Esophagus muscularis mucosa (tissue), 4 donors: ENCODE results near the gene RNGTT. TPM values are rescaled to one million over a fixed set of nuclear protein-coding genes. Genes with fewer than 3 reads are reported as not detected.

Experiments used
- DNase-seq: peaks from one replicate; pipeline ENCODE4 v3.0.0-alpha.2; 2017; ENCODE audit errors: extremely low spot score
- H3K27ac ChIP-seq, 4 donors: fragments of 200-600 bp; sonication (generic); replicated peaks in 1 of 4; 1 replicate in 3 of 4; 2 replicates in 1 of 4; pipeline ENCODE4 v1.5.1; 2016 to 2019; ENCODE audit warnings: mild to moderate bottlenecking in 1 of 4
- H3K27me3 ChIP-seq, 4 donors: fragments of 200-600 bp; sonication (generic); one replicate each; pipeline versions ENCODE4 v1.5.1 to v1.6.0; 2016 to 2019
- H3K36me3 ChIP-seq, 4 donors: fragments of 200-600 bp; sonication (generic); one replicate each; pipeline ENCODE4 v1.5.1; 2016 to 2019
- H3K4me1 ChIP-seq, 4 donors: fragments of 200-600 bp; sonication (generic); one replicate each; pipeline ENCODE4 v1.5.1; 2016 to 2019
- H3K4me3 ChIP-seq, 4 donors: fragments of 200-600 bp; sonication (generic); 1 replicate in 2 of 4; 2 replicates in 2 of 4; pipeline ENCODE4 v1.5.1; 2016 to 2019; ENCODE audit warnings: mild to moderate bottlenecking in 4 of 4, moderate library complexity in 1 of 4
- H3K9me3 ChIP-seq, 4 donors: fragments of 200-600 bp; sonication (generic); 1 replicate in 3 of 4; 2 replicates in 1 of 4; pipeline ENCODE4 v1.5.1; 2016 to 2019
- EP300 ChIP-seq: sonication (generic); formaldehyde crosslinking; IDR thresholded peaks from one replicate; pipeline ENCODE4 v1.6.1; 2017; ENCODE audit warnings: antibody characterized with exemption
- POLR2A ChIP-seq: fragments of 450-650 bp; IDR thresholded peaks from one replicate; pipeline ENCODE4 v1.6.1; 2017; ENCODE audit warnings: antibody characterized with exemption, moderate library complexity, mild to moderate bottlenecking, low read depth
- POLR2AphosphoS5 ChIP-seq, 2 donors: sonication (generic); formaldehyde crosslinking; IDR thresholded peaks; one replicate each; pipeline ENCODE4 v1.6.1; 2017; ENCODE audit warnings: antibody characterized with exemption in 2 of 2
- WGBS: methylation state at CpG from one replicate; pipeline ENCODE4 v1.1.5; 2018; 5-methylcytosine and 5-hydroxymethylcytosine counted together
- intact Hi-C: fragments of 100-400 bp; cut with DNase I; formaldehyde crosslinking; loops from one replicate; pipeline ENCODE4 v1.15.1; 2023
- total RNA-seq, 4 donors: library from RNA; depleted of rRNA; stranded (reverse); fragments of >200 nt; gene quantifications; one replicate each; pipeline versions ENCODE4 v1.1.0 to v1.2.1, GENCODE V29; 2016
- TF ChIP-seq, protein P1 (sequence below), 3 experiments: fragments of 200-600 bp in 2 of 3; fragments of 450-650 bp in 1 of 3; sonication (generic) in 2 of 3; IDR thresholded peaks; one replicate each; pipeline ENCODE4 v1.5.1; 2017 to 2019; ENCODE audit warnings: antibody characterized with exemption in 3 of 3, mild to moderate bottlenecking in 2 of 3, moderate library complexity in 1 of 3

RNGTT gene
- total RNA-seq, 4 donors from 2014 or later = 10.7 to 13.9 (median 12.0) TPM

DNA sequence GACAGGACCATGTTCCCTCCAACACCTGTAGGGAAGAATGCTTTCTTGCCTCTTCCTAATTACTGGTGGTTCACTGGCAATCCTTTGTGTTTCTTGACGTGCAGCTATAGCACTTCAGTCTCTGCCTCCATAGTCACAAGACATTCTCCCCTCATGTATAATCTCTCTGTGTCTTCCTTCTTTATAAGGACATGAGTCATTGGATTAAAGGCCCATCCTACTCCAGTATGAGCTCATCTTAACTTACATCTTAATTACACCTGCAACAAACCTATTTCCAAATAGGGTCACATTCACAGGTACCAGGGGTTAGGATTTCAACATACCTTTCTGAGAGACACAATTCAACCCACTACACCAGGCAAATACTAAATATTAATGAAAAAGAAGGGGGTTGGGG lies 213.6 kb downstream of the RNGTT start:
- TF ChIP-seq EP300 (no peak), POLR2AphosphoS5 (IDR thresholded peaks at IDR 0.05) (no peak), POLR2A (no peak)
- TF ChIP-seq, protein P1, sequence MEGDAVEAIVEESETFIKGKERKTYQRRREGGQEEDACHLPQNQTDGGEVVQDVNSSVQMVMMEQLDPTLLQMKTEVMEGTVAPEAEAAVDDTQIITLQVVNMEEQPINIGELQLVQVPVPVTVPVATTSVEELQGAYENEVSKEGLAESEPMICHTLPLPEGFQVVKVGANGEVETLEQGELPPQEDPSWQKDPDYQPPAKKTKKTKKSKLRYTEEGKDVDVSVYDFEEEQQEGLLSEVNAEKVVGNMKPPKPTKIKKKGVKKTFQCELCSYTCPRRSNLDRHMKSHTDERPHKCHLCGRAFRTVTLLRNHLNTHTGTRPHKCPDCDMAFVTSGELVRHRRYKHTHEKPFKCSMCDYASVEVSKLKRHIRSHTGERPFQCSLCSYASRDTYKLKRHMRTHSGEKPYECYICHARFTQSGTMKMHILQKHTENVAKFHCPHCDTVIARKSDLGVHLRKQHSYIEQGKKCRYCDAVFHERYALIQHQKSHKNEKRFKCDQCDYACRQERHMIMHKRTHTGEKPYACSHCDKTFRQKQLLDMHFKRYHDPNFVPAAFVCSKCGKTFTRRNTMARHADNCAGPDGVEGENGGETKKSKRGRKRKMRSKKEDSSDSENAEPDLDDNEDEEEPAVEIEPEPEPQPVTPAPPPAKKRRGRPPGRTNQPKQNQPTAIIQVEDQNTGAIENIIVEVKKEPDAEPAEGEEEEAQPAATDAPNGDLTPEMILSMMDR (IDR thresholded peaks at IDR 0.05) = no peak
- Histone ChIP-seq H3K9me3 (no peaks in the 10 kb centered on the region), H3K4me3 (no peak overlapping the region), H3K36me3 (no peaks in the 10 kb centered on the region), H3K27me3 (no peaks in the 10 kb centered on the region), H3K27ac (no peak overlapping the region), H3K4me1 (no peaks in the 10 kb centered on the region)
- intact Hi-C loops = no loop called here
- no peak for DNase-seq
- 96% methylated on average over 1 of the region's 1 CpG for whole genome bisulfite sequencing

DNA sequence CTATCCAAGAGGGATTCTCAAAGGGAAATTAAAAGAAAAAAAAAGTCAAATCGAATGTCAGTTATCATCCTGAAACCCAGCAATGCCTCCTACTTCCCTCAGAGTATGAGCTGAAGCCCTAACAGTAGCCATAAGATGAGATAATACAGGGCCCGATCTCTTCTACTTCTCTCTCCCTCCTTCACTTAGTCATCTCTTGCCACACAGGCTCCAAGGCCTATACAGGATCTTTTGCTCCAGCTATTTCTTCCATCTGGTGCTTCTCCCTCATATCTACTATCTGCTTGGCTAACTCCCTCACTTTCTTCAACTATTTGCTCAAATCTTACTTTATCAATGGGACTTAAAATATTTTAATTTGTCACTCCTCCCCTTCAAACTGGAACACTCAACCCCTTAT lies 215.3 kb downstream of the RNGTT start:
- H3K4me3 ChIP-seq = no peak overlapping the region
- no peak for TF ChIP-seq POLR2AphosphoS5 (IDR thresholded peaks at IDR 0.05)
- no peak for TF ChIP-seq POLR2A
- TF ChIP-seq, protein P1 (IDR thresholded peaks at IDR 0.05) = no peak
- no peak for TF ChIP-seq EP300
- DNase-seq = no peak
- no peaks in the 10 kb centered on the region for H3K4me1 ChIP-seq
- H3K36me3 ChIP-seq = no peaks in the 10 kb centered on the region
- no peaks in the 10 kb centered on the region for H3K27me3 ChIP-seq
- no peak overlapping the region for H3K27ac ChIP-seq
- no peaks in the 10 kb centered on the region for H3K9me3 ChIP-seq
- intact Hi-C loops = no loop called here
- 92% methylated on average over 2 of the region's 2 CpGs for WGBS

DNA sequence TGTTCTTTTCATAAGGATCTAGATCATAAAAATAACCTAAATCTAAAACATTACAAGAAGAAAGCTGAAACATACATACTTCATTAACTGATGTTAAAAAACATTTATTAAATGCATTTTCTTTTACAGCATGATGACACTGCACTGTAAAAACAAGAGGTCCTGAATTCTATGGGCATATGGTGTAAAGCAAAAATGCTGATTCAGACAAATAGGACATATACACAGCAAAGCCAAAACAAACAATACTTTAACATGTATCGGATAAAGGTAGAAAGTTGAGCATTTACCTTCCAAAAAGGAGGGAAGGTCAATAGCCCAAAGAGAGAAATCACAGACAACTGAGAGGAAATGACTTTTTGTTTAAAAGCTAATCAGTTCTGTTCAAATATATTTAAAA lies 221.5 kb downstream of the RNGTT start:
- WGBS = 85% methylated on average over 1 of the region's 1 CpG

DNA sequence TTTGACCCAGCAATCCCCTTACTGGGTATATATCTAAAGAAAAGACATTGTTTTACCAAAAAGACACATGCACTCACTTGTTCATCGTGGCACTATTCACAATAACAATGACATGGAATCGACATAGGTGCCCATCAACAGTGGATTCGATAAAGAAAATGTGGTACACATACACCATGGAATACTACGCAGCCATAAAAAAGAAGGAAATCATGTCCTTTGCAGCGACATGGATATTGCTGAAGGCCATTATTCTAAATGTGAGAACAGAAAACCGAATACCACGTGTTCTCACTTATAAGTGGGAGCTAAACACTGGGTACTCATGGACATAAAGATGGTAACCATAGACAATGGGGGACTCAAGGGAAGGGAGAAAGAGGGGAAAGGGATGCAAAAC lies 222.3 kb downstream of the RNGTT start:
- H3K4me3 ChIP-seq = no peak overlapping the region
- no peak overlapping the region for H3K27ac ChIP-seq
- no peaks in the 10 kb centered on the region for H3K27me3 ChIP-seq
- intact Hi-C loops = no loop called here
- no peaks in the 10 kb centered on the region for H3K9me3 ChIP-seq
- no peaks in the 10 kb centered on the region for H3K4me1 ChIP-seq
- H3K36me3 ChIP-seq = peaks cover 0 to 5% (median 0%) of the 10 kb centered on the region in 4 donors
- TF ChIP-seq POLR2A = no peak
- TF ChIP-seq EP300 = no peak
- no peak for TF ChIP-seq POLR2AphosphoS5 (IDR thresholded peaks at IDR 0.05)
- TF ChIP-seq, protein P1 (IDR thresholded peaks at IDR 0.05) = no peak
- no peak for DNase-seq
- WGBS = 98% methylated on average over 7 of the region's 7 CpGs

More for the DNA sequence above, 221.5 kb downstream of the RNGTT start:
- DNase-seq = no peak
- Histone ChIP-seq H3K4me1 (no peaks in the 10 kb centered on the region), H3K9me3 (no peaks in the 10 kb centered on the region), H3K4me3 (no peak overlapping the region), H3K27ac (no peak overlapping the region), H3K27me3 (no peaks in the 10 kb centered on the region), H3K36me3 (no peaks in the 10 kb centered on the region)
- TF ChIP-seq POLR2AphosphoS5 (IDR thresholded peaks at IDR 0.05) = no peak
- TF ChIP-seq, protein P1 (IDR thresholded peaks at IDR 0.05) = no peak
- no peak for TF ChIP-seq POLR2A
- no peak for TF ChIP-seq EP300
- intact Hi-C loops = no loop called here

DNA sequence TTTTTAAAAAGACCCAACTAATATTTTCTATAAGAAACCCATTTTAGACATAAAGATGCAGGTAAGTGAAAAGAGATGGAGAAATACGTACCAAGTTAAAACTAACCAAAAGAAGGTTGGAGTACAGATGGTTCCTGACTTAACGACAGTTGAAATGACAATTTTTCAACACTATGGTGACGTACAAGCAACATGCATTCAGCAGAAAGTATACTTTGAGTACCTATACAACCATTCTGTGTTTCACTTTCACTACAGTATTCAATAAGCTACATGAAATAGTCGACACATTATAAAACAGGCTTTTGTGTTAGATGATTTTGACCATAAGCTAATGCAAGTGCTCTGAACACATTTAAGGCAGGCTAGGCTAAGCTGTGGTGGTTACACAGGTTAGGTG lies 228.9 kb downstream of the RNGTT start:
- Histone ChIP-seq H3K36me3 (peaks cover 0 to 5% (median 0%) of the 10 kb centered on the region in 4 donors), H3K27me3 (no peaks in the 10 kb centered on the region), H3K9me3 (peaks cover 0 to 5% (median 0%) of the 10 kb centered on the region in 4 donors), H3K4me3 (no peak overlapping the region), H3K27ac (no peak overlapping the region), H3K4me1 (no peaks in the 10 kb centered on the region)
- WGBS = 96% methylated on average over 4 of the region's 4 CpGs
- DNase-seq = no peak
- TF ChIP-seq POLR2A (no peak), POLR2AphosphoS5 (IDR thresholded peaks at IDR 0.05) (no peak)
- TF ChIP-seq, protein P1 (IDR thresholded peaks at IDR 0.05) = no peak
- intact Hi-C loops = no loop called here
